ENCODE results near the gene PSME3IP1. TPM values are rescaled to one million over a fixed set of nuclear protein-coding genes. Genes with fewer than 3 reads are reported as not detected.

The PSME3IP1 gene
- polyA plus RNA-seq, 1 of the 3 experiments (the other 2 are of a cell fraction), result 80.9 TPM

DNA sequence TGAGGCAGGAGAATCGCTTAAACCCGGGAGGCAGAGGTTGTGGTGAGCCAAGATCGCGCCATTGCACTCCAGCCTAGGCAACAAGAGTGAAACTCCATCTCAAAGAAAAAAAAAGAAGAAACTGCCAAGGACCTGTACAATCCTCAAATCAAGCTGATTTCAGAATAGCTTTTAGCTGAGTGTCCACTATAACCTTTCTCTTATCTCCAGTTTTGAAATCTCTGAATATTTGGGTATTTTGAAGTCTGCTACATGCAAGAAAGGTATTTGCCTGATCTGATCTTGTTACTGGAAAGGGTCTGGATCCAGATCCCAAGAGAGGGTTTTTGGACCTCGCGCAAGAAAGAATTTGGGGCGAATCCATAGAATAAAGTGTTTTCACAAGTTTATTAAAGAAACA is 40.1 kb upstream of the PSME3IP1 start:
- H3K9me3 ChIP-seq, result no peaks in the 10 kb centered on the region
- H3K4me1 ChIP-seq (ENCODE audit: control insufficient read depth in 1 of 2, insufficient read depth in 2 of 2, low read depth in 1 of 2, low read length in 1 of 2), result peaks cover 8 to 21% of the 10 kb centered on the region in 2 experiments; a peak in 3 of 4 replicates
- H3K79me2 ChIP-seq (ENCODE audit: insufficient read depth), result 0 out of 2 replicates have a peak, but pooled peaks cover 2% of the 10 kb centered on the region
- no peaks in the 10 kb centered on the region for H3K9me2 ChIP-seq
- H3K9ac ChIP-seq, result no peak overlapping the region
- H3K4me3 ChIP-seq (ENCODE audit: low read depth in 2 of 2, low read length in 1 of 2), result no peak overlapping the region
- ChIA-PET POLR2A (no interaction called here), CTCF (interaction anchor here (1.2 kb wide), 1 partner anchor 143 kb away, joined by 3 read pairs; no protein-coding TSS in a partner anchor)
- no peaks in the 10 kb centered on the region for H3K27me3 ChIP-seq (ENCODE audit: insufficient read depth)
- TF ChIP-seq CHD2 (IDR thresholded peaks at IDR 0.05; ENCODE audit: low read length, partially characterized antibody) (no peak), GATA2 (CRISPR knock-in tag; IDR thresholded peaks at IDR 0.05) (no peak), FOXJ3 (CRISPR knock-in tag; IDR thresholded peaks at IDR 0.05) (no peak), MEF2A (IDR thresholded peaks at IDR 0.05; ENCODE audit: borderline replicate concordance, low read depth) (no peak), ELF1 (IDR thresholded peaks at IDR 0.05) (no peak), RFX5 (IDR thresholded peaks at IDR 0.05; ENCODE audit: low read length) (no peak), FOXM1 (IDR thresholded peaks at IDR 0.05; ENCODE audit: low read depth) (no peak), GABPA (IDR thresholded peaks at IDR 0.05; ENCODE audit: low read depth) (no peak), NFIC (IDR thresholded peaks at IDR 0.05; ENCODE audit: borderline replicate concordance) (no peak), EP300 (IDR thresholded peaks at IDR 0.05; ENCODE audit: borderline replicate concordance in 1 of 2, low read depth in 1 of 2, low read length in 1 of 2) (no peak), SMC3 (IDR thresholded peaks at IDR 0.05; ENCODE audit: low read depth, low read length) (no peak), RAD21 (IDR thresholded peaks at IDR 0.05; ENCODE audit: low read length) (no peak), FOSL2 (IDR thresholded peaks at IDR 0.05; ENCODE audit: borderline replicate concordance, low read depth) (no peak), TEAD4 (IDR thresholded peaks at IDR 0.05; ENCODE audit: borderline replicate concordance, insufficient read depth) (no peak), TCF12 (IDR thresholded peaks at IDR 0.05) (no peak), YY1 (IDR thresholded peaks at IDR 0.05; ENCODE audit: low read depth) (no peak)
- TF ChIP-seq, protein P1, sequence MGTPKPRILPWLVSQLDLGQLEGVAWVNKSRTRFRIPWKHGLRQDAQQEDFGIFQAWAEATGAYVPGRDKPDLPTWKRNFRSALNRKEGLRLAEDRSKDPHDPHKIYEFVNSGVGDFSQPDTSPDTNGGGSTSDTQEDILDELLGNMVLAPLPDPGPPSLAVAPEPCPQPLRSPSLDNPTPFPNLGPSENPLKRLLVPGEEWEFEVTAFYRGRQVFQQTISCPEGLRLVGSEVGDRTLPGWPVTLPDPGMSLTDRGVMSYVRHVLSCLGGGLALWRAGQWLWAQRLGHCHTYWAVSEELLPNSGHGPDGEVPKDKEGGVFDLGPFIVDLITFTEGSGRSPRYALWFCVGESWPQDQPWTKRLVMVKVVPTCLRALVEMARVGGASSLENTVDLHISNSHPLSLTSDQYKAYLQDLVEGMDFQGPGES (IDR thresholded peaks at IDR 0.05; ENCODE audit: low read depth, low read length), result no peak
- TF ChIP-seq, protein P2, sequence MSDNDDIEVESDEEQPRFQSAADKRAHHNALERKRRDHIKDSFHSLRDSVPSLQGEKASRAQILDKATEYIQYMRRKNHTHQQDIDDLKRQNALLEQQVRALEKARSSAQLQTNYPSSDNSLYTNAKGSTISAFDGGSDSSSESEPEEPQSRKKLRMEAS (IDR thresholded peaks at IDR 0.05; ENCODE audit: low read depth), result no peak
- TF ChIP-seq, protein P3, sequence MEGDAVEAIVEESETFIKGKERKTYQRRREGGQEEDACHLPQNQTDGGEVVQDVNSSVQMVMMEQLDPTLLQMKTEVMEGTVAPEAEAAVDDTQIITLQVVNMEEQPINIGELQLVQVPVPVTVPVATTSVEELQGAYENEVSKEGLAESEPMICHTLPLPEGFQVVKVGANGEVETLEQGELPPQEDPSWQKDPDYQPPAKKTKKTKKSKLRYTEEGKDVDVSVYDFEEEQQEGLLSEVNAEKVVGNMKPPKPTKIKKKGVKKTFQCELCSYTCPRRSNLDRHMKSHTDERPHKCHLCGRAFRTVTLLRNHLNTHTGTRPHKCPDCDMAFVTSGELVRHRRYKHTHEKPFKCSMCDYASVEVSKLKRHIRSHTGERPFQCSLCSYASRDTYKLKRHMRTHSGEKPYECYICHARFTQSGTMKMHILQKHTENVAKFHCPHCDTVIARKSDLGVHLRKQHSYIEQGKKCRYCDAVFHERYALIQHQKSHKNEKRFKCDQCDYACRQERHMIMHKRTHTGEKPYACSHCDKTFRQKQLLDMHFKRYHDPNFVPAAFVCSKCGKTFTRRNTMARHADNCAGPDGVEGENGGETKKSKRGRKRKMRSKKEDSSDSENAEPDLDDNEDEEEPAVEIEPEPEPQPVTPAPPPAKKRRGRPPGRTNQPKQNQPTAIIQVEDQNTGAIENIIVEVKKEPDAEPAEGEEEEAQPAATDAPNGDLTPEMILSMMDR (IDR thresholded peaks at IDR 0.05), result no peak
- no peak overlapping the region for H3K4me2 ChIP-seq
- WGBS (ENCODE audit: low lambda C conversion rate), result 94% methylated on average over 7 of the region's 7 CpGs
- H3K36me3 ChIP-seq (replicated peaks in 1 of 2; ENCODE audit: control insufficient read depth in 1 of 2, insufficient read depth in 2 of 2, low read length in 1 of 2), result peaks cover 53 to 76% of the 10 kb centered on the region in 2 experiments
- H3F3A ChIP-seq (replicated peaks; ENCODE audit: insufficient read depth), result peaks cover 18% of the 10 kb centered on the region
- DNase-seq, result no peak
- no peaks in the 10 kb centered on the region for H4K20me1 ChIP-seq (ENCODE audit: insufficient read depth)
- H3K27ac ChIP-seq (ENCODE audit: low read depth in 2 of 2, low read length in 1 of 2), result peak overlapping the region; percentile 62 to 92; a peak in 1 of 4 replicates
- H2AFZ ChIP-seq (ENCODE audit: low read depth), result no peak overlapping the region
